Hepatocyte (in vitro differentiated cells): ENCODE measurements around the gene DIP2C. TPM values are rescaled to one million over a fixed set of nuclear protein-coding genes. Genes with fewer than 3 reads are reported as not detected.

Experiments used
- DNase-seq: peaks from one replicate; pipeline ENCODE4 v3.0.0-alpha.2; 2016; ENCODE audit warnings: low spot score
- H2AFZ ChIP-seq: fragments of 200-600 bp; sonication (generic); 2 replicates; pipeline ENCODE4 v1.6.0; 2016; ENCODE audit warnings: antibody characterized with exemption, mild to moderate bottlenecking
- H3K27ac ChIP-seq: fragments of 200-600 bp; sonication (generic); 2 replicates; pipeline ENCODE4 v1.5.1; 2016; ENCODE audit warnings: mild to moderate bottlenecking
- H3K27me3 ChIP-seq: fragments of 200-600 bp; sonication (generic); 2 replicates; pipeline ENCODE4 v1.6.1; 2016
- H3K36me3 ChIP-seq: fragments of 200-600 bp; sonication (generic); replicated peaks from 2 replicates; pipeline ENCODE4 v1.5.1; 2016; ENCODE audit warnings: low read depth; ENCODE audit not compliant: insufficient read depth
- H3K4me1 ChIP-seq: fragments of 200-600 bp; sonication (generic); 2 replicates; pipeline ENCODE4 v1.5.1; 2016; ENCODE audit warnings: mild to moderate bottlenecking, moderate library complexity; ENCODE audit not compliant: insufficient read depth
- H3K4me2 ChIP-seq: fragments of 200-600 bp; sonication (generic); 2 replicates; pipeline ENCODE4 v1.6.0; 2016
- H3K4me3 ChIP-seq: fragments of 200-600 bp; sonication (generic); 2 replicates; pipeline ENCODE4 v1.5.1; 2016; ENCODE audit warnings: mild to moderate bottlenecking
- H3K79me2 ChIP-seq: fragments of 200-600 bp; sonication (generic); 2 replicates; pipeline ENCODE4 v1.6.0; 2017; ENCODE audit warnings: mild to moderate bottlenecking
- H3K9me2 ChIP-seq: fragments of 200-600 bp; sonication (generic); replicated peaks from 2 replicates; pipeline ENCODE4 v1.6.0; 2017; ENCODE audit warnings: mild to moderate bottlenecking; ENCODE audit not compliant: insufficient read depth
- H3K9me3 ChIP-seq: fragments of 200-600 bp; sonication (generic); 2 replicates; pipeline ENCODE4 v1.5.1; 2016; ENCODE audit warnings: low read depth, mild to moderate bottlenecking
- H4K20me1 ChIP-seq: fragments of 200-600 bp; sonication (generic); 2 replicates; pipeline ENCODE4 v1.6.0; 2016; ENCODE audit warnings: mild to moderate bottlenecking; ENCODE audit not compliant: insufficient read depth, poor library complexity, severe bottlenecking
- CTCF ChIP-seq: fragments of 200-600 bp; sonication (generic); IDR thresholded peaks from 2 replicates; pipeline ENCODE4 v1.5.1; 2016; ENCODE audit warnings: antibody characterized with exemption, mild to moderate bottlenecking; ENCODE audit not compliant: poor library complexity
- EZH2 ChIP-seq: fragments of 200-600 bp; sonication (generic); IDR thresholded peaks from 2 replicates; pipeline ENCODE4 v1.6.1; 2016; ENCODE audit warnings: antibody characterized with exemption, mild to moderate bottlenecking, borderline replicate concordance
- EZH2phosphoT487 ChIP-seq: fragments of 200-600 bp; sonication (generic); IDR thresholded peaks from one replicate; pipeline ENCODE4 v1.6.1; 2018; ENCODE audit warnings: antibody characterized with exemption, mild to moderate bottlenecking, low read depth, moderate library complexity; ENCODE audit not compliant: unreplicated experiment, severe bottlenecking
- WGBS: methylation state at CpG from one replicate; pipeline ENCODE4 v1.1.6; 2016; ENCODE audit warnings: low lambda C conversion rate; ENCODE audit errors: missing lambda C conversion rate; 5-methylcytosine and 5-hydroxymethylcytosine counted together
- polyA plus RNA-seq: library from polyadenylated mRNA; unstranded; fragments of >200 nt; fragmentation: Nextera tagmentation; extraction: Ambion mirVana; gene quantifications from 2 replicates; pipeline ENCODE4 v1.2.1, GENCODE V29; 2016
- total RNA-seq: library from RNA; depleted of rRNA; stranded (reverse); fragments of >200 nt; gene quantifications from 2 replicates; pipeline ENCODE4 v1.2.3, GENCODE V29; 2014

DIP2C gene
- total and polyA plus RNA-seq, 2 experiments from 2014 or later, result 11.1 to 12.8 TPM

- peaks cover 2% of the 10 kb centered on the region for H4K20me1 ChIP-seq
- H3K4me2 ChIP-seq, result no peak overlapping the region
- no peaks in the 10 kb centered on the region for H3K9me2 ChIP-seq
- H3K79me2 ChIP-seq, result peaks cover 5% of the 10 kb centered on the region
- peaks cover 7% of the 10 kb centered on the region for H3K4me1 ChIP-seq
- H3K9me3 ChIP-seq, result no peaks in the 10 kb centered on the region
- no peaks in the 10 kb centered on the region for H3K36me3 ChIP-seq
- no peak overlapping the region for H3K27ac ChIP-seq
- DNase-seq, result no peak
- no peak overlapping the region for H2AFZ ChIP-seq
- 90% methylated on average over 3 of the region's 3 CpGs for WGBS
- H3K27me3 ChIP-seq, result no peaks in the 10 kb centered on the region
- no peak overlapping the region for H3K4me3 ChIP-seq
- TF ChIP-seq EZH2, result no peak
- TF ChIP-seq EZH2phosphoT487, result no peak
- no peak for TF ChIP-seq CTCF
These were observed 453.6 kb downstream of the DIP2C start for GRCh38 chr10:235915-236314.

- no peaks in the 10 kb centered on the region for H3K27me3 ChIP-seq
- H3K9me2 ChIP-seq, result no peaks in the 10 kb centered on the region
- H3K27ac ChIP-seq, result no peak overlapping the region
- H3K79me2 ChIP-seq, result peaks cover 5% of the 10 kb centered on the region
- no peaks in the 10 kb centered on the region for H3K9me3 ChIP-seq
- no peak overlapping the region for H2AFZ ChIP-seq
- DNase-seq, result no peak
- peaks cover 2% of the 10 kb centered on the region for H4K20me1 ChIP-seq
- H3K4me3 ChIP-seq, result no peak overlapping the region
- peaks cover 7% of the 10 kb centered on the region for H3K4me1 ChIP-seq
- no peak for TF ChIP-seq EZH2phosphoT487
- no peak for TF ChIP-seq EZH2
- no peak for TF ChIP-seq CTCF
- H3K4me2 ChIP-seq, result no peak overlapping the region
- WGBS, result 81% methylated on average over 9 of the region's 9 CpGs
- H3K36me3 ChIP-seq, result no peaks in the 10 kb centered on the region
These were observed 454.6 kb downstream of the DIP2C start for GRCh38 chr10:234708-235406.

GRCh38 chr10:232878-233277 is 456.6 kb downstream of the DIP2C start:
- H2AFZ ChIP-seq, result no peak overlapping the region
- TF ChIP-seq EZH2phosphoT487 (no peak), CTCF (no peak), EZH2 (no peak)
- H3K9me3 ChIP-seq, result no peaks in the 10 kb centered on the region
- H3K4me3 ChIP-seq, result no peak overlapping the region
- no peak for DNase-seq
- H3K27me3 ChIP-seq, result no peaks in the 10 kb centered on the region
- H4K20me1 ChIP-seq, result peaks cover 2% of the 10 kb centered on the region
- H3K79me2 ChIP-seq, result peaks cover 5% of the 10 kb centered on the region
- H3K9me2 ChIP-seq, result no peaks in the 10 kb centered on the region
- no peak overlapping the region for H3K4me2 ChIP-seq
- H3K4me1 ChIP-seq, result peaks cover 7% of the 10 kb centered on the region
- WGBS, result 97% methylated on average over 11 of the region's 11 CpGs
- H3K36me3 ChIP-seq, result no peaks in the 10 kb centered on the region
- H3K27ac ChIP-seq, result no peak overlapping the region
